DOHH2 (cell line): ENCODE results near the gene ZNF100.

ENCODE experiments used
- EZH2phosphoT487 ChIP-seq: fragments of 200-600 bp; sonication (generic); IDR thresholded peaks from 2 replicates; pipeline ENCODE4 v1.6.1; 2017; ENCODE audit warnings: borderline replicate concordance, mild to moderate bottlenecking, antibody characterized with exemption, low read length, moderate library complexity, mixed read lengths
- TF ChIP-seq, protein P1 (sequence below): fragments of 200-600 bp; sonication (generic); IDR thresholded peaks from one replicate; pipeline ENCODE4 v1.5.1; 2014; ENCODE audit warnings: antibody characterized with exemption, mild to moderate bottlenecking, low read depth, low read length; ENCODE audit not compliant: poor library complexity, severe bottlenecking

DNA sequence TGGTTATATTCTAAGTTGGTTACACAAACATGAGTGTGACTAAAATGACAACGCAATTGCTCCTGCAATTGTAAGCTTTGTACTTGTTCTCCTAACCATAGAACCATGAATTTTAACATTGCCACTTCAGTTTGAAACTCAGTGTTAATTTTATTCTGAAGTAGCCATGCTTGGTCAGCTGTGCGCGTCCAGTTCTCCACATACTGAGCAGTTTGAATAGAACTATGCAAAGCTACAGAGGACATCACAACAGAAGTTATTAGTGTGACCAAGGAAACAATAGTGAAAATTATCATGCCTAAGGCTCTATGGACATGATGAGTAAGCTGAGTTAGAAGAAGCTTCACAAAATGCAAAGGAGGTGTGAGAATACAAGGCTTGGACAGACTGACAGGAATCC lies 19.6 kb upstream of the ZNF100 start:
- TF ChIP-seq, protein P1, sequence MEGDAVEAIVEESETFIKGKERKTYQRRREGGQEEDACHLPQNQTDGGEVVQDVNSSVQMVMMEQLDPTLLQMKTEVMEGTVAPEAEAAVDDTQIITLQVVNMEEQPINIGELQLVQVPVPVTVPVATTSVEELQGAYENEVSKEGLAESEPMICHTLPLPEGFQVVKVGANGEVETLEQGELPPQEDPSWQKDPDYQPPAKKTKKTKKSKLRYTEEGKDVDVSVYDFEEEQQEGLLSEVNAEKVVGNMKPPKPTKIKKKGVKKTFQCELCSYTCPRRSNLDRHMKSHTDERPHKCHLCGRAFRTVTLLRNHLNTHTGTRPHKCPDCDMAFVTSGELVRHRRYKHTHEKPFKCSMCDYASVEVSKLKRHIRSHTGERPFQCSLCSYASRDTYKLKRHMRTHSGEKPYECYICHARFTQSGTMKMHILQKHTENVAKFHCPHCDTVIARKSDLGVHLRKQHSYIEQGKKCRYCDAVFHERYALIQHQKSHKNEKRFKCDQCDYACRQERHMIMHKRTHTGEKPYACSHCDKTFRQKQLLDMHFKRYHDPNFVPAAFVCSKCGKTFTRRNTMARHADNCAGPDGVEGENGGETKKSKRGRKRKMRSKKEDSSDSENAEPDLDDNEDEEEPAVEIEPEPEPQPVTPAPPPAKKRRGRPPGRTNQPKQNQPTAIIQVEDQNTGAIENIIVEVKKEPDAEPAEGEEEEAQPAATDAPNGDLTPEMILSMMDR: no peak
- no peak for TF ChIP-seq EZH2phosphoT487
